DOHH2 (cell line): Measurements from ENCODE around the gene SUSD5.

Experiments
- H3F3A ChIP-seq: fragments of 200-600 bp; sonication (generic), shearing (Covaris generic); 2 replicates; pipeline ENCODE4 v1.6.0; 2016; ENCODE audit warnings: antibody characterized with exemption, mild to moderate bottlenecking; ENCODE audit not compliant: control insufficient read depth, insufficient read depth
- H3K27ac ChIP-seq: fragments of 200-600 bp; sonication (generic); 2 replicates; pipeline ENCODE4 v1.5.1; 2014; ENCODE audit warnings: low read depth, mild to moderate bottlenecking, low read length, moderate library complexity
- H3K27me3 ChIP-seq: fragments of 200-600 bp; sonication (generic); 2 replicates; pipeline ENCODE4 v1.6.1; 2014; ENCODE audit warnings: mild to moderate bottlenecking, low read length, mixed read lengths; ENCODE audit not compliant: control insufficient read depth
- H3K36me3 ChIP-seq: fragments of 200-600 bp; sonication (generic); 2 replicates; pipeline ENCODE4 v1.6.1; 2014; ENCODE audit warnings: mild to moderate bottlenecking, low read length, moderate library complexity, mixed read lengths; ENCODE audit not compliant: control insufficient read depth
- H3K4me1 ChIP-seq: fragments of 200-600 bp; sonication (generic); 2 replicates; pipeline ENCODE4 v1.6.1; 2014; ENCODE audit warnings: mild to moderate bottlenecking, low read length, mixed read lengths; ENCODE audit not compliant: control insufficient read depth
- H3K4me2 ChIP-seq: fragments of 200-600 bp; sonication (generic); 2 replicates; pipeline ENCODE4 v1.6.0; 2014; ENCODE audit warnings: mild to moderate bottlenecking, low read length, moderate library complexity
- H3K4me3 ChIP-seq: fragments of 200-600 bp; sonication (generic); 2 replicates; pipeline ENCODE4 v1.5.1; 2014; ENCODE audit warnings: mild to moderate bottlenecking, low read length, mixed read lengths
- H3K79me2 ChIP-seq: fragments of 200-600 bp; sonication (generic); 2 replicates; pipeline ENCODE4 v1.6.1; 2014; ENCODE audit warnings: mild to moderate bottlenecking, low read length, mixed read lengths; ENCODE audit not compliant: control insufficient read depth
- H3K9me2 ChIP-seq: fragments of 200-600 bp; sonication (generic); replicated peaks from 2 replicates; pipeline ENCODE4 v1.6.1; 2014; ENCODE audit warnings: mild to moderate bottlenecking, low read length, mixed read lengths; ENCODE audit not compliant: control insufficient read depth
- H3K9me3 ChIP-seq: fragments of 200-600 bp; sonication (generic); 2 replicates; pipeline ENCODE4 v1.6.1; 2014; ENCODE audit warnings: antibody characterized with exemption, low read length, mixed read lengths; ENCODE audit not compliant: control insufficient read depth, insufficient read depth
- H4K20me1 ChIP-seq: fragments of 200-600 bp; sonication (generic); 2 replicates; pipeline ENCODE4 v1.6.0; 2014; ENCODE audit warnings: low read depth, mild to moderate bottlenecking, antibody characterized with exemption, low read length, moderate library complexity; ENCODE audit not compliant: control insufficient read depth, insufficient read depth
- CTCF ChIP-seq: fragments of 200-600 bp; sonication (generic); IDR thresholded peaks from one replicate; pipeline ENCODE4 v1.5.1; 2014; ENCODE audit warnings: antibody characterized with exemption, mild to moderate bottlenecking, low read depth, low read length; ENCODE audit not compliant: poor library complexity, severe bottlenecking
- EZH2phosphoT487 ChIP-seq: fragments of 200-600 bp; sonication (generic); IDR thresholded peaks from 2 replicates; pipeline ENCODE4 v1.6.1; 2017; ENCODE audit warnings: borderline replicate concordance, mild to moderate bottlenecking, antibody characterized with exemption, low read length, moderate library complexity, mixed read lengths

Gene SUSD5

GRCh38 chr3:33221241-33221640 lies 2.6 kb upstream of the SUSD5 start:
- Histone ChIP-seq H3K79me2 (no peaks in the 10 kb centered on the region), H3K4me2 (no peak overlapping the region), H3K4me3 (no peak overlapping the region), H3K27me3 (peaks cover 31% of the 10 kb centered on the region), H3K9me3 (no peaks in the 10 kb centered on the region), H3F3A (no peaks in the 10 kb centered on the region), H3K4me1 (peaks cover 3% of the 10 kb centered on the region; the same call in 1 of the 2 replicates), H3K9me2 (no peaks in the 10 kb centered on the region), H3K27ac (no peak overlapping the region), H4K20me1 (no peaks in the 10 kb centered on the region), H3K36me3 (no peaks in the 10 kb centered on the region)
- TF ChIP-seq CTCF (no peak), EZH2phosphoT487 (no peak)

- H4K20me1 ChIP-seq = no peaks in the 10 kb centered on the region
- no peak overlapping the region for H3K27ac ChIP-seq
- no peaks in the 10 kb centered on the region for H3K9me2 ChIP-seq
- H3K36me3 ChIP-seq = no peaks in the 10 kb centered on the region
- no peaks in the 10 kb centered on the region for H3K79me2 ChIP-seq
- no peak overlapping the region for H3K4me2 ChIP-seq
- TF ChIP-seq CTCF (no peak), EZH2phosphoT487 (no peak)
- no peak overlapping the region for H3K4me3 ChIP-seq
- H3K9me3 ChIP-seq = no peaks in the 10 kb centered on the region
- peaks cover 34% of the 10 kb centered on the region for H3K27me3 ChIP-seq
- H3F3A ChIP-seq = no peaks in the 10 kb centered on the region
- H3K4me1 ChIP-seq = peaks cover 3% of the 10 kb centered on the region; the same call in 1 of the 2 replicates
These were observed 521 bp upstream of the SUSD5 start for GRCh38 chr3:33219175-33219487.

DNA sequence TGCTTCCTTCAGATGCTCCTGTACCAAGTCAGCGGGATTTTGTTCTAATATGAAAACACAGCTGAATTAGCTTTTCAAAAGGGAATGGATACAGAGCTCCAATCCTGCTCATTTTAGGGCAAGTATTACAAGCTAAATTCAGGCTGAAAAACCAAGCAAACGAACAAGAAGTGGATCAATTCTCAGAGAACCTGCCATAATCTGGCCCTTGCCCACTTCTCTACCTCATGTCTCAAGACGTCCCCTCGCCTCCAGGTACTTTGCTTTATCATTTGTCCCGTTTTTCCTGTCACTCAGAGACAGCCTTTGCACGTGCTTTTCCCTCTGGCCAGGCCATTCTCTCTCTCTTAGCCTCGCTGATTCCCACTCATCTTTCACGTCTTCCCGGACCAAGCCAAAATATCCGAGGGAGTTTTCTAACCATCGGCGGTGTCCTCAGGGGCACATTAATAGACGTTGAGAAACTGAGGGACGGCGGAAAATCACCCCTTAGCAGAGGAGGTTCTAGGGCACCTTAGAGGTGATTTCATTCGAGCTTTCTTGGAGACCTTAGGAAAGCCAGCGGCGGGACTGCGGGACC lies 654 bp downstream of the SUSD5 start:
- no peaks in the 10 kb centered on the region for H3K9me2 ChIP-seq
- no peaks in the 10 kb centered on the region for H3F3A ChIP-seq
- no peak overlapping the region for H3K4me2 ChIP-seq
- TF ChIP-seq CTCF (no peak), EZH2phosphoT487 (0 out of 2 replicates have a peak, but pooled peaks have one; percentile 11)
- no peak overlapping the region for H3K27ac ChIP-seq
- no peaks in the 10 kb centered on the region for H3K9me3 ChIP-seq
- H3K27me3 ChIP-seq = peaks cover 34% of the 10 kb centered on the region
- H3K79me2 ChIP-seq = no peaks in the 10 kb centered on the region
- H4K20me1 ChIP-seq = no peaks in the 10 kb centered on the region
- H3K36me3 ChIP-seq = no peaks in the 10 kb centered on the region
- peaks cover 3% of the 10 kb centered on the region; the same call in 1 of the 2 replicates for H3K4me1 ChIP-seq
- no peak overlapping the region for H3K4me3 ChIP-seq

DNA sequence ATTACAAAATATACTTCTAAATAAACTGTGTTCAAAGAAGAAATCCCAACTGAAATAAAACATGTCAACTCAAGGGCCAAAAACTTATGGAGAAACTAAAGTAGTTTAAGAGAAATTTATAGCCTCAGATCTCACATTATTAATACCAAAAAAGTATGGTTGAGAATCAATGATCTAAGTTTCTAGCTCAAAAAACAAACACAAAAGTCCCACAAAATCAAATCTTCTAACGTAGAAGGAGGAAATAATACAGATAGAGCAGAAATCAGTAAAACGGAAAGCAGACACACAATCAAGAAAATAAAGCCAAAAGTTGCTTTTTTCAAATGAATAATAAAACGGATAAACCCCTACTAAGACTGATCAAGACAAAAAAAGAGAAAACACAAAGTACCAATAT lies 2.9 kb downstream of the SUSD5 start:
- Histone ChIP-seq H3K4me2 (no peak overlapping the region), H3K4me3 (no peak overlapping the region), H3F3A (no peaks in the 10 kb centered on the region), H3K9me3 (no peaks in the 10 kb centered on the region), H3K4me1 (peaks cover 3% of the 10 kb centered on the region; the same call in 1 of the 2 replicates), H3K79me2 (no peaks in the 10 kb centered on the region), H3K27me3 (peaks cover 29% of the 10 kb centered on the region), H4K20me1 (no peaks in the 10 kb centered on the region), H3K36me3 (no peaks in the 10 kb centered on the region), H3K27ac (no peak overlapping the region), H3K9me2 (no peaks in the 10 kb centered on the region)
- TF ChIP-seq CTCF (no peak), EZH2phosphoT487 (no peak)
